HL-60 (cell line): ENCODE measurements around the gene GOLGA6L7.
"Not testable (repeated sequence)": the region's sequence is repeated elsewhere in the genome, so short reads cannot be mapped to it uniquely, and the experiment has no call there.

Experiments used
- POLR2AphosphoS5 ChIP-seq: IDR thresholded peaks from 2 replicates; pipeline ENCODE4 v1.6.1; 2012; ENCODE audit warnings: low read depth
- TF ChIP-seq, protein P1 (sequence below): IDR thresholded peaks from one replicate; pipeline ENCODE4 v1.5.1; 2011; ENCODE audit warnings: low read length, control low read depth, inconsistent platforms; ENCODE audit not compliant: insufficient read depth
- TF ChIP-seq, protein P2 (sequence below): IDR thresholded peaks from 2 replicates; pipeline ENCODE4 v1.6.1; 2012; ENCODE audit warnings: low read depth; ENCODE audit not compliant: insufficient replicate concordance

DNA sequence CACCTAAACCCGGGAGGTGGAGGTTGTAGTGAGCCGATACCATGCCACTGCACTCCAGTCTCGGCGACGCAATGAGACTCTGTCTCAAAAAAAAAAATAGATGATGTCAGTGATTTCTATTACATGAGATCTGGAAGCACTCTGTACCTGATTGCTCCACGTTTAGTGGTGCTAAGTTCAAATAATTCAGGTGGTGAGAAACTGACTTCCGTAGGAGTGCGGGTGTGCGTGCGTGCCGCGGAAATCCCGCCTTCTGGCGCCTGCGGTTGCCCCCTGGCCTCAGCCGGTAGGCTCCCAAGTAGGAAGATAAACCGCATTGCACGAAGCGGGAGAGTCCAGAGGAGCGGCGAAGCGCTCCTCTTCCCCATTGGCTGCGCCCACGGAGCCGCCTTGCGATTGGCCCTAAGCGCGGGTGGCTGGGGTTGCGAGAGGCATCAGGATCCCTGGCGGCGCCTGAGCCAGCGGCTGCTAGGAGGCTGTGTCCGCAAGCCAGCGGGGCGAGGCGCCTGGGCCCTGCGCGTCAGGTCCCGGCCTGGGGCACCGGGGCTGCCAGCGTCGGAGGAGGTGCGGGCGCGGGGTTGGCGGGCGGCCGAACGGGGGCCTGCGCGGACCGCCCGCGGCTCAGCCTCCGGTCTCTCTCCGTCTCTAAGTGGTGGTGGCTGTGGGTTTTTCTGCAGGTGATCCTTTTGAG lies 16.4 kb downstream of the GOLGA6L7 start:
- TF ChIP-seq, protein P1, sequence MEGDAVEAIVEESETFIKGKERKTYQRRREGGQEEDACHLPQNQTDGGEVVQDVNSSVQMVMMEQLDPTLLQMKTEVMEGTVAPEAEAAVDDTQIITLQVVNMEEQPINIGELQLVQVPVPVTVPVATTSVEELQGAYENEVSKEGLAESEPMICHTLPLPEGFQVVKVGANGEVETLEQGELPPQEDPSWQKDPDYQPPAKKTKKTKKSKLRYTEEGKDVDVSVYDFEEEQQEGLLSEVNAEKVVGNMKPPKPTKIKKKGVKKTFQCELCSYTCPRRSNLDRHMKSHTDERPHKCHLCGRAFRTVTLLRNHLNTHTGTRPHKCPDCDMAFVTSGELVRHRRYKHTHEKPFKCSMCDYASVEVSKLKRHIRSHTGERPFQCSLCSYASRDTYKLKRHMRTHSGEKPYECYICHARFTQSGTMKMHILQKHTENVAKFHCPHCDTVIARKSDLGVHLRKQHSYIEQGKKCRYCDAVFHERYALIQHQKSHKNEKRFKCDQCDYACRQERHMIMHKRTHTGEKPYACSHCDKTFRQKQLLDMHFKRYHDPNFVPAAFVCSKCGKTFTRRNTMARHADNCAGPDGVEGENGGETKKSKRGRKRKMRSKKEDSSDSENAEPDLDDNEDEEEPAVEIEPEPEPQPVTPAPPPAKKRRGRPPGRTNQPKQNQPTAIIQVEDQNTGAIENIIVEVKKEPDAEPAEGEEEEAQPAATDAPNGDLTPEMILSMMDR, result not testable (repeated sequence)
- not testable (repeated sequence) for TF ChIP-seq POLR2AphosphoS5
- TF ChIP-seq, protein P2, sequence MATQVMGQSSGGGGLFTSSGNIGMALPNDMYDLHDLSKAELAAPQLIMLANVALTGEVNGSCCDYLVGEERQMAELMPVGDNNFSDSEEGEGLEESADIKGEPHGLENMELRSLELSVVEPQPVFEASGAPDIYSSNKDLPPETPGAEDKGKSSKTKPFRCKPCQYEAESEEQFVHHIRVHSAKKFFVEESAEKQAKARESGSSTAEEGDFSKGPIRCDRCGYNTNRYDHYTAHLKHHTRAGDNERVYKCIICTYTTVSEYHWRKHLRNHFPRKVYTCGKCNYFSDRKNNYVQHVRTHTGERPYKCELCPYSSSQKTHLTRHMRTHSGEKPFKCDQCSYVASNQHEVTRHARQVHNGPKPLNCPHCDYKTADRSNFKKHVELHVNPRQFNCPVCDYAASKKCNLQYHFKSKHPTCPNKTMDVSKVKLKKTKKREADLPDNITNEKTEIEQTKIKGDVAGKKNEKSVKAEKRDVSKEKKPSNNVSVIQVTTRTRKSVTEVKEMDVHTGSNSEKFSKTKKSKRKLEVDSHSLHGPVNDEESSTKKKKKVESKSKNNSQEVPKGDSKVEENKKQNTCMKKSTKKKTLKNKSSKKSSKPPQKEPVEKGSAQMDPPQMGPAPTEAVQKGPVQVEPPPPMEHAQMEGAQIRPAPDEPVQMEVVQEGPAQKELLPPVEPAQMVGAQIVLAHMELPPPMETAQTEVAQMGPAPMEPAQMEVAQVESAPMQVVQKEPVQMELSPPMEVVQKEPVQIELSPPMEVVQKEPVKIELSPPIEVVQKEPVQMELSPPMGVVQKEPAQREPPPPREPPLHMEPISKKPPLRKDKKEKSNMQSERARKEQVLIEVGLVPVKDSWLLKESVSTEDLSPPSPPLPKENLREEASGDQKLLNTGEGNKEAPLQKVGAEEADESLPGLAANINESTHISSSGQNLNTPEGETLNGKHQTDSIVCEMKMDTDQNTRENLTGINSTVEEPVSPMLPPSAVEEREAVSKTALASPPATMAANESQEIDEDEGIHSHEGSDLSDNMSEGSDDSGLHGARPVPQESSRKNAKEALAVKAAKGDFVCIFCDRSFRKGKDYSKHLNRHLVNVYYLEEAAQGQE, result not testable (repeated sequence)
